NCI-H2227 treated with DMSO at 0.1 percent for 48 hours (cell line): ENCODE data around the gene RASGRP2.

Experiments used
- DNase-seq: peaks from one replicate; lab custom pipeline; 2025; lab: John Stamatoyannopoulos, UW

RASGRP2 gene

GRCh38 chr11:64694821-64695365 lies 49.0 kb downstream of the RASGRP2 start:
- peak; percentile 59 for DNase-seq

- DNase-seq = no peak
Observed at GRCh38 chr11:64694026-64694755, 49.8 kb downstream of the RASGRP2 start.

- no peak for DNase-seq
Observed at GRCh38 chr11:64692764-64693331, 51.1 kb downstream of the RASGRP2 start.

GRCh38 chr11:64691543-64691942 lies 52.4 kb downstream of the RASGRP2 start:
- no peak for DNase-seq

- no peak for DNase-seq
Observed at GRCh38 chr11:64690235-64690634, 53.7 kb downstream of the RASGRP2 start.

- DNase-seq = peak; percentile 96
Observed at GRCh38 chr11:64688534-64688982, 55.4 kb downstream of the RASGRP2 start.

- no peak for DNase-seq
Observed at GRCh38 chr11:64687643-64688533, 56.1 kb downstream of the RASGRP2 start.

GRCh38 chr11:64687204-64687603 lies 56.7 kb downstream of the RASGRP2 start:
- no peak for DNase-seq

- no peak for DNase-seq
Observed at GRCh38 chr11:64686466-64687170, 57.3 kb downstream of the RASGRP2 start.

GRCh38 chr11:64685536-64685935 lies 58.4 kb downstream of the RASGRP2 start:
- no peak for DNase-seq

- DNase-seq = no peak
Observed at GRCh38 chr11:64684357-64684756, 59.6 kb downstream of the RASGRP2 start.

GRCh38 chr11:64681171-64681570 lies 62.8 kb downstream of the RASGRP2 start:
- no peak for DNase-seq

GRCh38 chr11:64679846-64680245 lies 64.1 kb downstream of the RASGRP2 start:
- no peak for DNase-seq

GRCh38 chr11:64677441-64678023 lies 66.4 kb downstream of the RASGRP2 start:
- DNase-seq = no peak
